AG09319 (cell line): ENCODE measurements around the gene ZNF77.
"Not testable (repeated sequence)": the region's sequence is repeated elsewhere in the genome, so short reads cannot be mapped to it uniquely, and the experiment has no call there.

Experiments
- DNase-seq: peaks from one replicate; pipeline ENCODE4 v3.0.0-alpha.2; 2010; ENCODE audit warnings: low read depth; ENCODE audit errors: extremely low read depth
- CTCF ChIP-seq: IDR thresholded peaks from 2 replicates; pipeline ENCODE4 v1.5.1; 2011; ENCODE audit warnings: low read depth, mild to moderate bottlenecking, inconsistent platforms, low read length, moderate library complexity

Gene ZNF77

GRCh38 chr19:2944775-2945574 is at the start of gene ZNF77:
TSS of gene ZNF77 (minus strand) at chr19:2944971. CDS start at chr19:2944840, 131 bp downstream.
- peak; percentile 99 for DNase-seq
- TF ChIP-seq CTCF = no peak

- no peak for DNase-seq
- TF ChIP-seq CTCF = no peak
Observed at GRCh38 chr19:2993579-2993978, 48.8 kb upstream of the ZNF77 start.

- no peak for DNase-seq
- TF ChIP-seq CTCF = no peak
Observed at GRCh38 chr19:2992958-2993357, 48.2 kb upstream of the ZNF77 start.

DNA sequence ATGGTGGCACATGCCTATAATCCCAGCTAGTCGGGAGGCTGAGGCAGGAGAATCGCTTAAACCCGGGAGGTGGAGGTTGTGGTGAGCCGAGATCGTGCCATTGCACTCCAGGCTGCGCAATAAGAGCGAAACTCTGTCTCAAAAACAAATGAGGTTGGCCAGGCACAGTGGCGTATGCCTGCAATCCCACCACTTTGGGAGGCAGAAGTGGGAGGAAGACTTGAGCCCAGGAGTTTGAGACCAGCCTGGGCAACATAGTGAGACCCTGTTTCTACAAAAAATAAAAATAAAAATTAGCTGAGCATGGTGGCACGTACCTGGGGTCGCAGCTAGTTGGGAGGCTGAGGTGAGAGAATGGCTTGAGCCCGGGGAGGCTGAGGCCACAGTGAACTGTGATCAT is 47.6 kb upstream of the ZNF77 start:
- DNase-seq = not testable (repeated sequence)

DNA sequence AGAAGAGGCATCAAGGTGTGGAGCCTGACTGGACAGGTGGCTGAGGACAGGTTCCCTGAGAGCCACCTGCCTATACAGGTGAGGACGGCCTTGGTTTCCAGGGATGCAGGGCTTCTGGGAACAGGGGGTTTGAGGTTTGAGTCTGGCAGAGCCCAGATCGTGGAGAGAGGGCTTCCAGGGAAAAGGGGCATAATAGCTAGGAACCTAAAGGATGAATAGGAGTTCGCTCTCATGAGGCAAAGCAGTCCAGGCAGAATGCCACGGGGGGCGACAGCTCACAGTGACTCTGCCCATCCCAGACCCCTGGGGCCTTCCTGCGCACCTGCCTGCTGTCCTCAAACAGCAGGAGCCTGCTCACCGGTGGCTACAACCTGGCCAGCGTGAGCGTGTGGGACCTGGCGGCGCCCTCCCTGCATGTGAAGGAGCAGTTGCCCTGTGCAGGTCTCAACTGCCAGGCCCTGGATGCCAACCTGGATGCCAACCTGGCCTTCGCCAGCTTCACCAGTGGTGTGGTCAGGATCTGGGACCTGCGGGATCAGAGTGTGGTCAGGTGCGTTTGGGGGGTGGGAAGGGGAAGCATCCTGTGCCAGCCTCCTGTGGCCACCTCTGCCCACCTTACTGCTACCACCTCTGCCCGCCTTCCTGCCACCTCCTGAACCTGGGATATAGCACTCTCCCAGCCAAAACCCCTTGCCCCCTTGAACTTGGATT is 44.6 kb upstream of the ZNF77 start:
- DNase-seq = no peak
- no peak for TF ChIP-seq CTCF

- no peak for DNase-seq
- TF ChIP-seq CTCF = no peak
Observed at GRCh38 chr19:2988568-2988967, 43.8 kb upstream of the ZNF77 start.

DNA sequence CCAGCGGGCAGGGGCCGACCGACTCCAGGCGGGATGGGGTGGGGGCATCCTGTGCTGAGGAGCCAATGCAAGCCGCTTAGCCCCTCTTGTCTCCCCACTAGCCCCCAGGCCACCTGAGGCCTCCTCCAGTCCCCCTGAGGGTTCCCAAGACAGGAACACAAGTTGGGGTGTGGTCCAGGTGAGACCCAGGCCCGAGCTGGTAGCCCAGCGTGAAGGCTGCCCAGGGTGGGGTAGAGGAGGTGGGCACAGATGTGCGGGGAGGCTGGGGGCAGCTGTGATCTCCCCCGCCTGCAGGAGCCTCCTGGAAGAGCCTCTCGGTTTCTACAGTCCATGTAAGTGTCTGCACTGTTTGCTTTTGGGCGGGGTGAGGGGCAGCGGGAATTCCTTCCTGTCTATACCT is 43.0 kb upstream of the ZNF77 start:
- no peak for DNase-seq
- no peak for TF ChIP-seq CTCF
